ENCODE results near the gene LRRC36. TPM values are rescaled to one million over a fixed set of nuclear protein-coding genes. Genes with fewer than 3 reads are reported as not detected.

LRRC36 gene
- polyA plus RNA-seq, 1 donor (not counting 4 experiments of a cell fraction or from before 2014, with no cell fraction given): not detected

DNA sequence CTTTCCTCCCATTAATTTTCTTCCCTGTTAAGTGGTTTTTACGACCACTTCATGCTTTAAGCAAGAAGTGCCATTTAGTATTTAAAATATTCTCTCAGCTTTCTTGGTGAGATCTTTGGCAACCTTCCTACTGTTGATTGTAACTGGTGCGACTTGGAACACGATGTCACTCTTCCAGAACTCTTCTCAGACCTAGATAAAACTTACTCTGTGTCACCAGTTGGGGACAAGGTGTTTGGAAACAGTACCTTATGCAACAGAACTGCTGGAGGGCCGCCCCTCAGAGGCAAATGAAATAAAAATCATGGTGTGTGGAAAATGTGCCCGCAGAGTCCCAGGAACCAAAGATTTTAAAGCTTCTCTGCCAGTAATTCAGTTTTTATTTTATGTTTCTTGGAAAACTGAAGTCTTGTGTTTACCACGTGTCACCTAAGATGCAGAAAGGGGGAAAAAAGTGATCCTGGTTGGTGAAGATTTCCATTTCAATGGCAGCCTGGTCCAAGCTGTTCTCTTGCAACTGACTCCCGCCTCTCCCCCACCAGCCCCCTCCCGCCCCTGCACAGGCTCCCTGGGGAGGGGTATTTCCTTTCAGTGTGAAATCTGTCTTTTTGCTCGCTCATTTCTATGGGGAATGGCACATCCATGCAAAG, 97.1 kb downstream of the LRRC36 start:
- H3K9me3 ChIP-seq (ENCODE audit: control insufficient read depth, low read depth, low read length): no peaks in the 10 kb centered on the region
- dilution Hi-C loops (cut with MboI; ENCODE audit: extremely low pct_ligation_motif_present, low sequenced_read_pairs): no loop called here
- no peaks in the 10 kb centered on the region for H3K79me2 ChIP-seq (ENCODE audit: control insufficient read depth, insufficient read depth, low read length)
- H3K9ac ChIP-seq (ENCODE audit: control insufficient read depth, extremely low read depth, insufficient read depth, low read length): no peak overlapping the region
- no peak overlapping the region for H3K4me3 ChIP-seq (ENCODE audit: control insufficient read depth in 2 of 3, extremely low read depth in 1 of 3, insufficient read depth in 2 of 3, low read depth in 1 of 3, low read length in 3 of 3)
- peaks cover 16% of the 10 kb centered on the region for H3K27me3 ChIP-seq (ENCODE audit: control insufficient read depth, extremely low read depth, insufficient read depth, low read length)
- H4K20me1 ChIP-seq (ENCODE audit: control insufficient read depth, extremely low read depth, insufficient read depth, low read length): no peaks in the 10 kb centered on the region
- no peak overlapping the region for H3K4me2 ChIP-seq (ENCODE audit: control insufficient read depth, extremely low read depth, insufficient read depth, low read depth, low read length)
- H2AFZ ChIP-seq (ENCODE audit: control insufficient read depth, low read length): no peak overlapping the region
- DNase-seq (ENCODE audit: low read depth, low spot score) (no peak), FAIRE-seq (no peak)
- H3K9me1 ChIP-seq (ENCODE audit: control insufficient read depth, extremely low read depth, insufficient read depth, low read length): no peaks in the 10 kb centered on the region
- peaks cover 4% of the 10 kb centered on the region for H3K4me1 ChIP-seq (ENCODE audit: control insufficient read depth, extremely low read depth, insufficient read depth, low read length)
- TF ChIP-seq, protein P1, sequence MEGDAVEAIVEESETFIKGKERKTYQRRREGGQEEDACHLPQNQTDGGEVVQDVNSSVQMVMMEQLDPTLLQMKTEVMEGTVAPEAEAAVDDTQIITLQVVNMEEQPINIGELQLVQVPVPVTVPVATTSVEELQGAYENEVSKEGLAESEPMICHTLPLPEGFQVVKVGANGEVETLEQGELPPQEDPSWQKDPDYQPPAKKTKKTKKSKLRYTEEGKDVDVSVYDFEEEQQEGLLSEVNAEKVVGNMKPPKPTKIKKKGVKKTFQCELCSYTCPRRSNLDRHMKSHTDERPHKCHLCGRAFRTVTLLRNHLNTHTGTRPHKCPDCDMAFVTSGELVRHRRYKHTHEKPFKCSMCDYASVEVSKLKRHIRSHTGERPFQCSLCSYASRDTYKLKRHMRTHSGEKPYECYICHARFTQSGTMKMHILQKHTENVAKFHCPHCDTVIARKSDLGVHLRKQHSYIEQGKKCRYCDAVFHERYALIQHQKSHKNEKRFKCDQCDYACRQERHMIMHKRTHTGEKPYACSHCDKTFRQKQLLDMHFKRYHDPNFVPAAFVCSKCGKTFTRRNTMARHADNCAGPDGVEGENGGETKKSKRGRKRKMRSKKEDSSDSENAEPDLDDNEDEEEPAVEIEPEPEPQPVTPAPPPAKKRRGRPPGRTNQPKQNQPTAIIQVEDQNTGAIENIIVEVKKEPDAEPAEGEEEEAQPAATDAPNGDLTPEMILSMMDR (optimal IDR thresholded peaks at IDR 0.05 in 1 of 3, IDR thresholded peaks at IDR 0.05 in 1 of 3, conservative IDR thresholded peaks at IDR 0.05 in 1 of 3; ENCODE audit: extremely low read depth in 1 of 3, insufficient read depth in 2 of 3, low read length in 3 of 3): no peak
- TF ChIP-seq EZH2 (IDR thresholded peaks at IDR 0.05; ENCODE audit: low read length): no peak
- H3K27ac ChIP-seq (ENCODE audit: control insufficient read depth, insufficient read depth, low read length): no peak overlapping the region
- no peaks in the 10 kb centered on the region for H3K36me3 ChIP-seq (ENCODE audit: control insufficient read depth in 2 of 2, extremely low read depth in 1 of 2, insufficient read depth in 2 of 2, low read length in 2 of 2)

DNA sequence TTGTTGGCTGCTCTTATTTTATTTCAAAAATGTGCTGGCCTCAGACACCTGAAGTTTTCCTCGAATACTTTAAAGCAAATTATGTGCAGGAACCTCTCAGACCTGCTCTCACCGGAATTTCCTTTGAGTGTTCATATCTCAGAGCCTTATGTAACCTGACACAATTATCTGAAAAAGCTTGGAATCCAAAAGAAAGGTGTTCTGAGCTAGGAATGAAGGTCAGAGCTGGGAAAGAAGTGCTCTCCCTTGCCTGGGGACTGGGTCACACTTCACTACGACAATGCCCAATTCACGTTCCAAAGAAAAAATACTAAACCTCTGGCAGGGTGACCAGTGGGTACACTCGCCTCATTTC, 97.6 kb downstream of the LRRC36 start:
- H3K9ac ChIP-seq (ENCODE audit: control insufficient read depth, extremely low read depth, insufficient read depth, low read length): no peak overlapping the region
- no peaks in the 10 kb centered on the region for H3K79me2 ChIP-seq (ENCODE audit: control insufficient read depth, insufficient read depth, low read length)
- peaks cover 16% of the 10 kb centered on the region for H3K27me3 ChIP-seq (ENCODE audit: control insufficient read depth, extremely low read depth, insufficient read depth, low read length)
- H3K4me2 ChIP-seq (ENCODE audit: control insufficient read depth, extremely low read depth, insufficient read depth, low read depth, low read length): no peak overlapping the region
- FAIRE-seq (no peak), DNase-seq (ENCODE audit: low read depth, low spot score) (no peak)
- H4K20me1 ChIP-seq (ENCODE audit: control insufficient read depth, extremely low read depth, insufficient read depth, low read length): peaks cover 1% of the 10 kb centered on the region
- no peaks in the 10 kb centered on the region for H3K36me3 ChIP-seq (ENCODE audit: control insufficient read depth in 2 of 2, extremely low read depth in 1 of 2, insufficient read depth in 2 of 2, low read length in 2 of 2)
- peaks cover 4% of the 10 kb centered on the region for H3K4me1 ChIP-seq (ENCODE audit: control insufficient read depth, extremely low read depth, insufficient read depth, low read length)
- no peak overlapping the region for H3K27ac ChIP-seq (ENCODE audit: control insufficient read depth, insufficient read depth, low read length)
- TF ChIP-seq EZH2 (IDR thresholded peaks at IDR 0.05; ENCODE audit: low read length): no peak
- TF ChIP-seq, protein P1 (optimal IDR thresholded peaks at IDR 0.05 in 1 of 3, IDR thresholded peaks at IDR 0.05 in 1 of 3, conservative IDR thresholded peaks at IDR 0.05 in 1 of 3; ENCODE audit: extremely low read depth in 1 of 3, insufficient read depth in 2 of 3, low read length in 3 of 3): no peak
- dilution Hi-C loops (cut with MboI; ENCODE audit: extremely low pct_ligation_motif_present, low sequenced_read_pairs): no loop called here
- no peaks in the 10 kb centered on the region for H3K9me1 ChIP-seq (ENCODE audit: control insufficient read depth, extremely low read depth, insufficient read depth, low read length)
- no peaks in the 10 kb centered on the region for H3K9me3 ChIP-seq (ENCODE audit: control insufficient read depth, low read depth, low read length)
- H2AFZ ChIP-seq (ENCODE audit: control insufficient read depth, low read length): no peak overlapping the region
- H3K4me3 ChIP-seq (ENCODE audit: control insufficient read depth in 2 of 3, extremely low read depth in 1 of 3, insufficient read depth in 2 of 3, low read depth in 1 of 3, low read length in 3 of 3): no peak overlapping the region

Measured in keratinocyte (primary cell).